NCI-H82 (cell line): ENCODE data around the gene CERS1.
A peak's percentile ranks its signal among the peaks of the same experiment; 100 is the strongest.

Source experiments
- DNase-seq: peaks from one replicate; lab custom pipeline; 2025; lab: John Stamatoyannopoulos, UW

The CERS1 gene

GRCh38 chr19:18839465-18840287 lies 56.3 kb downstream of the CERS1 start:
- DNase-seq: no peak

GRCh38 chr19:18834644-18834984 lies 61.3 kb downstream of the CERS1 start:
- DNase-seq: no peak

GRCh38 chr19:18833849-18834643 lies 61.9 kb downstream of the CERS1 start:
- no peak for DNase-seq

GRCh38 chr19:18833141-18833476 lies 62.8 kb downstream of the CERS1 start:
- DNase-seq: no peak

- peak; percentile 46 for DNase-seq
These were observed 63.4 kb downstream of the CERS1 start for GRCh38 chr19:18832306-18833140.

- DNase-seq: peak; percentile 98
These were observed 64.2 kb downstream of the CERS1 start, which contains the start of gene UPF1 for GRCh38 chr19:18831524-18832305. TSS of gene UPF1 (plus strand) at chr19:18831959. CDS start at chr19:18832210, 251 bp downstream.

GRCh38 chr19:18830488-18830887 lies 65.5 kb downstream of the CERS1 start:
- no peak for DNase-seq

- no peak for DNase-seq
These were observed 67.2 kb downstream of the CERS1 start for GRCh38 chr19:18828786-18829185.
